Coronary artery (tissue), 2 donors: ENCODE results near the gene SAPCD1.

Experiments used
- DNase-seq: peaks from one replicate; pipeline ENCODE4 v3.0.0-alpha.2; 2017; ENCODE audit warnings: low spot score
- H3K27ac ChIP-seq, 2 donors: fragments of 200-600 bp; sonication (generic); one replicate each; pipeline ENCODE4 v1.5.1; 2016 to 2019
- H3K4me3 ChIP-seq: fragments of 200-600 bp; sonication (generic); 2 replicates; pipeline ENCODE4 v1.5.1; 2016; ENCODE audit warnings: mild to moderate bottlenecking, moderate library complexity
- TF ChIP-seq, protein P1 (sequence below): fragments of 200-600 bp; sonication (generic); IDR thresholded peaks from one replicate; pipeline ENCODE4 v1.5.1; 2019; ENCODE audit warnings: antibody characterized with exemption

SAPCD1 gene

DNA sequence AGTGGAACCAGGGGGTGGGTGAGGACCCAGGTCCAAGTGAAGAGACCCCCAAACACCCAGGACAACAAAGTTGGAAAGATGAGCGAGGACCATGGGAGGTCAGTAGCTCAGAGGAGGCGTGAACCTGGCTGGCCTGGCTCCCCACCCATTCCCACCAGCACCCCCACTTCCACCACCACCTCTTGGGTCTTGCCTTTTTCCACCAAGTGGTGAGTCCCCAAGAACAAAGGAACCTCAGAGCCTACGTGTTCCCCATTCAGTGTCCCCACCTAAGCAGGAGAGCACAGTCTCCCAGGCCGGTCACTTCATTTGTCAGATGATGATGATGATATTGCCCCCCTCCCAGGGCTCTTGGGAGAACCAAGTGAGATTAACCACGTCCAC lies 15.2 kb downstream of the SAPCD1 start:
- Histone ChIP-seq H3K27ac (no peak overlapping the region), H3K4me3 (no peak overlapping the region)
- TF ChIP-seq, protein P1, sequence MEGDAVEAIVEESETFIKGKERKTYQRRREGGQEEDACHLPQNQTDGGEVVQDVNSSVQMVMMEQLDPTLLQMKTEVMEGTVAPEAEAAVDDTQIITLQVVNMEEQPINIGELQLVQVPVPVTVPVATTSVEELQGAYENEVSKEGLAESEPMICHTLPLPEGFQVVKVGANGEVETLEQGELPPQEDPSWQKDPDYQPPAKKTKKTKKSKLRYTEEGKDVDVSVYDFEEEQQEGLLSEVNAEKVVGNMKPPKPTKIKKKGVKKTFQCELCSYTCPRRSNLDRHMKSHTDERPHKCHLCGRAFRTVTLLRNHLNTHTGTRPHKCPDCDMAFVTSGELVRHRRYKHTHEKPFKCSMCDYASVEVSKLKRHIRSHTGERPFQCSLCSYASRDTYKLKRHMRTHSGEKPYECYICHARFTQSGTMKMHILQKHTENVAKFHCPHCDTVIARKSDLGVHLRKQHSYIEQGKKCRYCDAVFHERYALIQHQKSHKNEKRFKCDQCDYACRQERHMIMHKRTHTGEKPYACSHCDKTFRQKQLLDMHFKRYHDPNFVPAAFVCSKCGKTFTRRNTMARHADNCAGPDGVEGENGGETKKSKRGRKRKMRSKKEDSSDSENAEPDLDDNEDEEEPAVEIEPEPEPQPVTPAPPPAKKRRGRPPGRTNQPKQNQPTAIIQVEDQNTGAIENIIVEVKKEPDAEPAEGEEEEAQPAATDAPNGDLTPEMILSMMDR: no peak
- no peak for DNase-seq

DNA sequence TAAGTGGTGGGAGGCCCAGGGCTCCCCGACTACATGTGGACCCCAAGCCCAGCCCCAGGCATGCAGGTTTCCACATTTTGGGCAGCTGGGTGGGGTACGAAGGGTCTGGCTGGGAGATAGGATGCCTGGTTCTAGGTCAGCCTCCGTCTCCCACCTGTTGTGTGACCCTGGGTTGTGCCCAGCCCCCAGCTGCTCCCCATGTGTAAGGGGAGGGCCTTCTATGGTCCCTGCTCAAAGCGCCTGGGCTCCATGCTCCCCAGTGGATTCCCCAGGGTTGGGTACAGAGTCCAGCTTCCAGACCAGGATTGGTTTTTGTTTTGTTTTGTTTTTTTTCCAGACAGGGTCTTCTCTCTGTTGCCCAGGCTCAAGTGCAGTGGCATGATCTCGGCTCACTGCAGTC lies 15.7 kb downstream of the SAPCD1 start:
- no peak overlapping the region for H3K27ac ChIP-seq
- TF ChIP-seq, protein P1: no peak
- no peak overlapping the region for H3K4me3 ChIP-seq
- no peak for DNase-seq

DNA sequence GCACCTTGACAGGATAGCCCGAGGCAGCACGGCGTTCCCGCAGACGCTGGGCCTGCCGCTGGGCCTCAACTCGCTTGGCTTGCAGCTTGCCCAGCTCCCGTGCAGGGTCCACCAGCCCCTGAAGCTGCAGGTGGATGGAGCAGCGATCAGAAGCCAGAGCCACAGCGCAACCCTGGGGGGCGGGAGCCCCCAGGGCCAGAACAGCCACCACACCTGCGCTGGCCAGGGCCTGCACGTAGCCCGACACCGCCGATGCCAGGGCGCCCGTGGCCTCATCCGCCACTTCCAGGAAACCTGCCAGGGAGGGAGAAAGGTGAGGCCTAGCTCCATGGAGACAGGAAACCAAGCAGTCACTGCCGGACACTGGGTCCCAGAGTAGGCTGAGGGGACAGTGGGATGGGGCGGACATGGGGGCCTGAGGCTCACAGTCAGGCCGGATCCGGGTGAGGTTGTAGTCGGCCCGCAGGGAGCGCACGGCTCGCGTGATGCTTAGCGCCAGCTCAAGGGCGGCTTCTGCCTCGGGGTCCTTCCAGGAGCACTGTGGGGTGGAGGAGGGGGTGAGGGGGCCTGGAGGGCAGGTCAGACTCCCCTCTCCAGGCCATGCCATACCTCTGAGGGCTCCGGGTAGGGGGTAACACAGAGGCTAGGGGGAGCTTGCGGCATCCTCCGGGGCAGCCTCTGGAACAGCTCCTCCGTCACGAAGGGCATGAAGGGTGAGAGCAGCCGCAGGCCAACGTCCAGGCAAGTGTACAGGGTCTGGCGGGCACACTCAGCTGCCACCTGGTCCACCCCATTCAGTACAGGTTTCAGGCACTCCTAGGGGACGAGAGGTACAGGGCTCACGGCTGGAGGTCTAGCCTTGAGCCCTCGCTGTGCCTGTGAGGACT lies 16.8 kb downstream of the SAPCD1 start:
- H3K4me3 ChIP-seq: no peak overlapping the region
- TF ChIP-seq, protein P1: no peak
- DNase-seq: no peak
- no peak overlapping the region for H3K27ac ChIP-seq

DNA sequence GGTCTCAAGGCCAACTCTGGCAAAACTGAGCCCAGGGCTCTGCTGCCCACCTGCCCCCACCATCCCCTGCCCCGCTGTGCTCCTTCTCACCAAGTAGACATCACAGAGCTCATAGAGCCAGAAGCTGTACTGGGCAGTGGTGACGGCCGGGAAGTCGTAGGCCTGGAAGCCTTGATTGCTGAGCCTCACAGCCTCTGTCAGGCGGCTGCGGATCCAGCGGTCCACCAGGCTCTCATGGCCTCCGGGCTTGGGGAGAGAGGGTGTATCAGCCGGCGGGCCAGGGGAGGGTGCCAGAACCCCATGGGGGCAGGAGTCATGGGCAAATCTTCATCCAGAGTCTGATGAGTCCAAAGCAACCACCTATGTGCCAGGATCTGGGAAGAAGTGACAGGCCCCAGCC lies 17.5 kb downstream of the SAPCD1 start:
- DNase-seq: no peak
- Histone ChIP-seq H3K4me3 (no peak overlapping the region), H3K27ac (no peak overlapping the region)
- TF ChIP-seq, protein P1: no peak

DNA sequence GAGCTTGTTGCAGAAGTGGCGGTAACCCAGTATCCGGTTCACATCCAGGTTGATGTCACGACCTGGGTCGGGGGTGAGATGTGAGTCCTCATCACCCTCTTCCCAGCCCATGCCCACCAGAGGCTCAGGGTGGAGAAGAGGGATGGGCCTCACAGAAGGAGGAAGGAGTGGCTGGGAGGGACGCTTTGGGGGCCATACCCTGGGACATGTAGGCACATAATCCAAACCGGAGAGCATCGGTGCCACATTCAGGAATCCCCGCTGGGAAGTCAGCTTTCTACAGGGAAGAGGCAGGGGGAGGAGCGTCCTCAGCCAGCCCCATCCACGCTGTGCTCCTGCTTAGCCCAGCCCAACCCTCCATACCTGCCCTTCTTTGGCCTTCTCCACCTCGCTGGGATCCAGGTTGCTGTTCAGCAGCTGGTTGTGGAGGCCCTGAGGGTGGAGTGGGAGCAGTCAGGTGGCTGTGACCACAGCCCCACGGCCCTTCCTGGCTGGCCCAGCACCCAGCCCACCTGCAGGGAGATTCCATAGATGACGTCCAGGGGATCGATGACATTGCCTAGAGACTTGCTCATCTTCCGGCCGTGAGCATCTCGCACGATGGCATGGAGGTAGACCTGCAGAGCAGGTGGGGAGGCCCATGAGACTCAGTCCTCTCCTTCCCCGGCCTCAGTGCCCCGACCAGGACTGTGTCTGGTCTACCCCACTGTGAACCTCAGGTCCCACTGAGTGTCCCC lies 18.2 kb downstream of the SAPCD1 start:
- no peak overlapping the region for H3K27ac ChIP-seq
- no peak overlapping the region for H3K4me3 ChIP-seq
- no peak for DNase-seq
- TF ChIP-seq, protein P1: no peak

DNA sequence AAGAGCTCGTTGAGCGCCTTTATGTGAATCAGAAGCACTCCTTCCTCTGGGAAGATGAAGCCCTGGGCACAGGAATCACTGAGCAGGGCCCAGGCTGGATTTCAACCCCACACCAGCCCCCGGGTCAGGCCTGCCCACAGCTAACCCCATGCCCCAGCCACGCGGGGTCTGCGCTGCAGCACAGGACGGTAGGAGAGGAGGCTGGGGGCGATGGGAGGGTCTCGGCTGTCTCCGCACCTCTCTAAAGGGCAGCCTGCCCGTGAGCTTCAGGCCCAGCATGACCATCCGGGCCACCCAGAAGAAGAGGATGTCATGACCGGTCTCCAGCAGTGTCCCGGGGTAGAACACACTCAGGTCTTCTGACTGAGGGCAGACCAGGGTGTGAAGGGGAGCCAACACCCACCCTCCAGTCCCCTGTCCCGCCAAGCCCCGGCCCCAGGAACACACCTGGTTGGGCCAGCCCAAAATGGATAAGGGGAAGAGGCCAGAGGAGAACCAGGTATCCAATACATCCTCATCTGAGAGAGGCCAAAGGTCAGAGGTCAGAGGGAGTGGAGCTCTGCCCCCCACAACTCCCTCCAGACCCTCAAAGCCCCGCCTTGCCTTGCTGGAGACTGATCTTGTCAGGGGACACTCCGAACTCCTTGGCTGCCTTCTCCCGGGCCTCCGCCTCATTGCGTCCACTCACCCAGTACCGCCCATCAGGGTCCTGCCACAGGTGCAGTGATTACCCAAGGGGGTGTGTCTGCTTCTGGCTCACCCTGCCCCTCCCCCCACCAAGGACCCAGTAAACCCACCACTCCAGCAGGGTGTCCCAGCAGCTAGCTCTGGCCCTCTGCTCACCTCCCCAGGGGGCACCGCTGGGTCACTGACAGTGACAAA lies 19.0 kb downstream of the SAPCD1 start:
- TF ChIP-seq, protein P1: no peak
- Histone ChIP-seq H3K4me3 (no peak overlapping the region), H3K27ac (no peak overlapping the region)
- no peak for DNase-seq
